SK-N-MC (cell line): ENCODE measurements around the gene NKAIN2.

Experiments used
- EZH2 ChIP-seq: fragments of 200-600 bp; sonication (generic); IDR thresholded peaks from one replicate; pipeline ENCODE4 v1.6.1; 2017; ENCODE audit warnings: antibody characterized with exemption
- FOXP2 ChIP-seq: optimal IDR thresholded peaks from 2 replicates; pipeline ENCODE3; 2011; ENCODE audit warnings: mild to moderate bottlenecking, moderate library complexity; ENCODE audit not compliant: insufficient read depth; ENCODE audit errors: extremely low read length, control extremely low read depth
- POLR2AphosphoS5 ChIP-seq: IDR thresholded peaks from 2 replicates; pipeline ENCODE4 v1.6.1; 2012; ENCODE audit warnings: mild to moderate bottlenecking, low read depth, low read length, borderline replicate concordance

DNA sequence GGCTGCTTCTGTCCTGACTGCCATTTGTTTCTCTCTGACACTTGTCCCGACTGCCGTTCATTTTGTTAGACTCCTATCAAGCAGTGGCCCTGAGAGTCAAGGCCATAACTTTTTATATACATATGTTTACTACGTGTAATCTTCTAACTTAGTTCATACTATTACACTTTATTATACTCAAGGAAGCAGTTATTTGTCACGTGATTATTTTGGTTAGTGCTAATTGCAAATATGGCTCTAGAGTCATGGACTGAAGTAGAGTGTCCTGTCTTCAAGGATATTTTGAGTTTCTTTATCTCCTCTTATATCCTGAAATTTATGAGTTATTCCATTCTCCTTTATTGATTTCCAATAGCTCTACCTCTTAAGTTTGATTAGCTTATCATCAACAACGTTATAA, 864.4 kb downstream of the NKAIN2 start:
- TF ChIP-seq POLR2AphosphoS5 (no peak), EZH2 (no peak), FOXP2 (no peak)
